A673 (cell line): ENCODE data around the gene TMEM116. TPM values are rescaled to one million over a fixed set of nuclear protein-coding genes. Genes with fewer than 3 reads are reported as not detected.

Source experiments
- BruUV-seq: library from RNA; stranded (reverse); fragments of 400-500 nt; replicated peaks from 2 replicates; lab custom pipeline; 2021; lab: Mats Ljungman, UMichigan
- CTCF ChIA-PET: fragments of 300-600 bp; sonication (Branson Sonifier 250); formaldehyde crosslinking; loops from one replicate; lab custom pipeline; 2022; ENCODE audit warnings: antibody characterized with exemption; lab: Charles Lee
- POLR2A ChIA-PET: fragments of 300-600 bp; sonication (Branson Sonifier 250); formaldehyde crosslinking; loops from one replicate; lab custom pipeline; 2022; ENCODE audit warnings: antibody characterized with exemption; ENCODE audit not compliant: low non-redundant PET; lab: Charles Lee
- DNase-seq: peaks from one replicate; pipeline ENCODE4 v3.0.0-alpha.2; 2015; ENCODE audit warnings: low spot score
- H3K27ac ChIP-seq: fragments of 200-600 bp; sonication (generic); 2 replicates; pipeline ENCODE4 v1.5.1; 2016; ENCODE audit warnings: mixed run types, low read depth, mild to moderate bottlenecking, mixed read lengths, antibody characterized with exemption, low read length; ENCODE audit not compliant: poor library complexity, severe bottlenecking
- H3K27me3 ChIP-seq: fragments of 200-600 bp; sonication (generic); replicated peaks from 2 replicates; pipeline ENCODE4 v1.6.1; 2017; ENCODE audit warnings: mixed run types, low read depth, mild to moderate bottlenecking, mixed read lengths, antibody characterized with exemption, low read length; ENCODE audit not compliant: insufficient read depth, poor library complexity
- H3K36me3 ChIP-seq: fragments of 200-600 bp; sonication (generic); 2 replicates; pipeline ENCODE4 v1.6.1; 2016; ENCODE audit warnings: mixed run types, mild to moderate bottlenecking, mixed read lengths, antibody characterized with exemption, low read length; ENCODE audit not compliant: insufficient read depth, poor library complexity, severe bottlenecking
- H3K4me1 ChIP-seq: fragments of 200-600 bp; sonication (generic); 2 replicates; pipeline ENCODE4 v1.6.1; 2017; ENCODE audit warnings: mixed run types, mild to moderate bottlenecking, mixed read lengths, antibody characterized with exemption, low read length; ENCODE audit not compliant: insufficient read depth, poor library complexity, severe bottlenecking
- H3K4me3 ChIP-seq: fragments of 200-600 bp; sonication (generic); 2 replicates; pipeline ENCODE4 v1.5.1; 2016; ENCODE audit warnings: low read depth, mixed run types, mild to moderate bottlenecking, mixed read lengths, low read length; ENCODE audit not compliant: poor library complexity, severe bottlenecking
- H3K9me3 ChIP-seq: fragments of 200-600 bp; sonication (generic); 2 replicates; pipeline ENCODE4 v1.6.1; 2016; ENCODE audit warnings: mixed run types, low read depth, mild to moderate bottlenecking, mixed read lengths, antibody characterized with exemption, low read length; ENCODE audit not compliant: poor library complexity, severe bottlenecking
- CTCF ChIP-seq: fragments of 300-800, 200-600 bp; sonication (generic); conservative IDR thresholded peaks from 2 replicates; pipeline ENCODE4 v1.5.1; 2017; ENCODE audit warnings: low read depth, mild to moderate bottlenecking, antibody characterized with exemption, low read length, moderate library complexity, mixed read lengths
- EZH2 ChIP-seq: fragments of 200-600 bp; sonication (generic); IDR thresholded peaks from 2 replicates; pipeline ENCODE4 v1.6.1; 2017; ENCODE audit warnings: borderline replicate concordance, low read depth, mild to moderate bottlenecking, mixed read lengths, antibody characterized with exemption, low read length; ENCODE audit not compliant: poor library complexity, severe bottlenecking
- intact Hi-C: fragments of 100-400 bp; cut with micrococcal nuclease; formaldehyde crosslinking; loops from one replicate; pipeline ENCODE4 v1.10.0; 2022; ENCODE audit not compliant: unreplicated experiment
- total RNA-seq: library from RNA; stranded (reverse); gene quantifications from 2 replicates; pipeline ENCODE4 v1.2.3, GENCODE V29; 2021

TMEM116 gene
- total RNA-seq, 1 experiment from 2014 or later: 12.0 TPM

GRCh38 chr12:111992464-111992863, 20.5 kb downstream of the TMEM116 start:
- CTCF ChIA-PET: no interaction called here
- Histone ChIP-seq H3K27ac (no peak overlapping the region), H3K4me3 (no peak overlapping the region), H3K4me1 (no peaks in the 10 kb centered on the region), H3K36me3 (no peaks in the 10 kb centered on the region), H3K27me3 (no peaks in the 10 kb centered on the region), H3K9me3 (no peaks in the 10 kb centered on the region)
- TF ChIP-seq EZH2: no peak
- TF ChIP-seq CTCF: no peak
- POLR2A ChIA-PET: no interaction called here
- no peak for DNase-seq
- BruUV-seq: no TSS peak
- intact Hi-C loops: no loop called here

GRCh38 chr12:111991946-111992345, 21.0 kb downstream of the TMEM116 start:
- TF ChIP-seq CTCF (no peak), EZH2 (no peak)
- no peaks in the 10 kb centered on the region for H3K4me1 ChIP-seq
- ChIA-PET CTCF (no interaction called here), POLR2A (no interaction called here)
- H3K4me3 ChIP-seq: no peak overlapping the region
- DNase-seq: no peak
- no peaks in the 10 kb centered on the region for H3K9me3 ChIP-seq
- no peak overlapping the region for H3K27ac ChIP-seq
- no peaks in the 10 kb centered on the region for H3K36me3 ChIP-seq
- BruUV-seq: no TSS peak
- intact Hi-C loops: no loop called here
- H3K27me3 ChIP-seq: no peaks in the 10 kb centered on the region

- H3K9me3 ChIP-seq: no peaks in the 10 kb centered on the region
- TF ChIP-seq CTCF: no peak
- TF ChIP-seq EZH2: no peak
- H3K36me3 ChIP-seq: no peaks in the 10 kb centered on the region
- no peak overlapping the region for H3K4me3 ChIP-seq
- CTCF ChIA-PET: no interaction called here
- no peaks in the 10 kb centered on the region for H3K4me1 ChIP-seq
- intact Hi-C loops: no loop called here
- H3K27me3 ChIP-seq: no peaks in the 10 kb centered on the region
- H3K27ac ChIP-seq: no peak overlapping the region
- POLR2A ChIA-PET: no interaction called here
- no TSS peak for BruUV-seq
- no peak for DNase-seq
These were observed 21.4 kb downstream of the TMEM116 start for GRCh38 chr12:111991535-111991934.
